Esophagus mucosa (tissue), 1 donor: ENCODE data around the gene GLT1D1. TPM values are rescaled to one million over a fixed set of nuclear protein-coding genes. Genes with fewer than 3 reads are reported as not detected.

Experiments used
- ATAC-seq: fragments of 200-7000 bp; cut with Tn5 transposase; one replicate; pipeline ENCODE4 v1.9.1; 2020
- total RNA-seq: library from RNA; stranded (reverse); gene quantifications from one replicate; pipeline ENCODE4 v1.2.4, GENCODE V29; 2023
- donor health status: DM: yes; HTN: yes; CAD: no.

GLT1D1 gene
- total RNA-seq, 1 donor from 2014 or later, result 0.64 TPM

GRCh38 chr12:128916425-128916824, 63.1 kb downstream of the GLT1D1 start:
- no peak for ATAC-seq

- no peak for ATAC-seq
Measured at GRCh38 chr12:128918481-128919260, 65.4 kb downstream of the GLT1D1 start.

GRCh38 chr12:128920468-128920867, 67.2 kb downstream of the GLT1D1 start:
- peak; percentile 90 for ATAC-seq

GRCh38 chr12:128928361-128928760, 75.1 kb downstream of the GLT1D1 start:
- ATAC-seq, result no peak

- no peak for ATAC-seq
Measured at GRCh38 chr12:128929057-128929456, 75.8 kb downstream of the GLT1D1 start.

GRCh38 chr12:128930606-128931005, 77.3 kb downstream of the GLT1D1 start:
- no peak for ATAC-seq

GRCh38 chr12:128932521-128932920, 79.2 kb downstream of the GLT1D1 start:
- ATAC-seq, result no peak

GRCh38 chr12:128933039-128933438, 79.8 kb downstream of the GLT1D1 start:
- no peak for ATAC-seq

GRCh38 chr12:128933926-128934325, 80.6 kb downstream of the GLT1D1 start:
- ATAC-seq, result no peak

- ATAC-seq, result peak; percentile 73
Measured at GRCh38 chr12:128938886-128939285, 85.6 kb downstream of the GLT1D1 start.

- ATAC-seq, result peak; percentile 83
Measured at GRCh38 chr12:128940090-128940888, 87.0 kb downstream of the GLT1D1 start.

- ATAC-seq, result peak; percentile 93
Measured at GRCh38 chr12:128940974-128941373, 87.7 kb downstream of the GLT1D1 start.

- ATAC-seq, result no peak
Measured at GRCh38 chr12:128942960-128943477, 89.7 kb downstream of the GLT1D1 start.

GRCh38 chr12:128944956-128945355, 91.7 kb downstream of the GLT1D1 start:
- ATAC-seq, result no peak

GRCh38 chr12:128947209-128947608, 93.9 kb downstream of the GLT1D1 start:
- ATAC-seq, result no peak

- ATAC-seq, result no peak
Measured at GRCh38 chr12:128949086-128949485, 95.8 kb downstream of the GLT1D1 start.

GRCh38 chr12:128951448-128951847, 98.2 kb downstream of the GLT1D1 start:
- no peak for ATAC-seq

GRCh38 chr12:128956755-128957154, 103.5 kb downstream of the GLT1D1 start:
- no peak for ATAC-seq

- ATAC-seq, result no peak
Measured at GRCh38 chr12:128959901-128960300, 106.6 kb downstream of the GLT1D1 start.

GRCh38 chr12:128961308-128961902, 108.1 kb downstream of the GLT1D1 start:
- ATAC-seq, result no peak

- no peak for ATAC-seq
Measured at GRCh38 chr12:128961957-128962356, 108.7 kb downstream of the GLT1D1 start.

GRCh38 chr12:128966203-128966810, 113.0 kb downstream of the GLT1D1 start:
- ATAC-seq, result no peak

GRCh38 chr12:128968668-128969067, 115.4 kb downstream of the GLT1D1 start:
- no peak for ATAC-seq
